ENCODE data around the gene SOCS6. TPM values are rescaled to one million over a fixed set of nuclear protein-coding genes. Genes with fewer than 3 reads are reported as not detected.
"Not testable (repeated sequence)": the region's sequence is repeated elsewhere in the genome, so short reads cannot be mapped to it uniquely, and the experiment has no call there.

Gene SOCS6
- total RNA-seq, 3 donors from 2014 or later (not counting 1 experiment from before 2014, with no cell fraction given) = 2.5 to 8.1 (median 4.7) TPM

DNA sequence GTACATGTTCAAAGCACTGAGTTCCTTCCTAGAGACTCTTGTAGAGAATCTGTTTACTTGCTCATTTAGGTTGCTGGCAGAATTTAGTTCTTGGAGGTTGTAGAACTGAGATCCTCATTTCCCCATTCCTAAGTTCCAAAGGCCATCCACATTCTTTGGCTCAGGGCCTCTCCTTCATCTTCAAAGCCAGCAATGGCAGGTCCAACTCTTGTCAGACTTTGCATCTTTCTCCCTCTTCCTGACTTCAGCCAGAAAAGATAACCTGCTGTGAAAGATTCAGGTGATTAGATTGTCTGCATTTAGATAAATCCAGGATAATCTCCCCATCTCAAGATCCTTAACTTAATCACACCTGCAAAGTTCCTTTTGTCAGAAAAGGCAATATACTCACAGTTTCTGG lies 51.1 kb downstream of the SOCS6 start:
- no peaks in the 10 kb centered on the region for H3K27me3 Mint-ChIP-seq (ENCODE audit: low read depth in 2 of 2)
- Histone ChIP-seq H3K36me3 (ENCODE audit: control insufficient read depth, insufficient read depth, low read length) (no peaks in the 10 kb centered on the region), H3K9me3 (ENCODE audit: control insufficient read depth, insufficient read depth, low read length) (peaks cover 2% of the 10 kb centered on the region), H3K27me3 (ENCODE audit: control insufficient read depth, insufficient read depth, low read length) (no peaks in the 10 kb centered on the region), H3K4me3 (ENCODE audit: low read length) (no peak overlapping the region), H3K27ac (ENCODE audit: low read length) (no peak overlapping the region), H3K4me1 (ENCODE audit: control insufficient read depth, insufficient read depth, low read length) (no peaks in the 10 kb centered on the region)
- H3K4me3 Mint-ChIP-seq = no peak overlapping the region
- TF ChIP-seq, protein P1, sequence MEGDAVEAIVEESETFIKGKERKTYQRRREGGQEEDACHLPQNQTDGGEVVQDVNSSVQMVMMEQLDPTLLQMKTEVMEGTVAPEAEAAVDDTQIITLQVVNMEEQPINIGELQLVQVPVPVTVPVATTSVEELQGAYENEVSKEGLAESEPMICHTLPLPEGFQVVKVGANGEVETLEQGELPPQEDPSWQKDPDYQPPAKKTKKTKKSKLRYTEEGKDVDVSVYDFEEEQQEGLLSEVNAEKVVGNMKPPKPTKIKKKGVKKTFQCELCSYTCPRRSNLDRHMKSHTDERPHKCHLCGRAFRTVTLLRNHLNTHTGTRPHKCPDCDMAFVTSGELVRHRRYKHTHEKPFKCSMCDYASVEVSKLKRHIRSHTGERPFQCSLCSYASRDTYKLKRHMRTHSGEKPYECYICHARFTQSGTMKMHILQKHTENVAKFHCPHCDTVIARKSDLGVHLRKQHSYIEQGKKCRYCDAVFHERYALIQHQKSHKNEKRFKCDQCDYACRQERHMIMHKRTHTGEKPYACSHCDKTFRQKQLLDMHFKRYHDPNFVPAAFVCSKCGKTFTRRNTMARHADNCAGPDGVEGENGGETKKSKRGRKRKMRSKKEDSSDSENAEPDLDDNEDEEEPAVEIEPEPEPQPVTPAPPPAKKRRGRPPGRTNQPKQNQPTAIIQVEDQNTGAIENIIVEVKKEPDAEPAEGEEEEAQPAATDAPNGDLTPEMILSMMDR (IDR thresholded peaks at IDR 0.05) = no peak
- DNase-seq (no peak), ATAC-seq (no peak)
- H3K27ac Mint-ChIP-seq = no peak overlapping the region
- no peaks in the 10 kb centered on the region for H3K9me3 Mint-ChIP-seq
- intact Hi-C loops (cut with micrococcal nuclease) = no loop called here
- H3K36me3 Mint-ChIP-seq = no peaks in the 10 kb centered on the region
- H3K4me1 Mint-ChIP-seq = no peaks in the 10 kb centered on the region

- H3K36me3 ChIP-seq (ENCODE audit: control insufficient read depth, insufficient read depth, low read length); intact Hi-C loops (cut with micrococcal nuclease); H3K36me3 Mint-ChIP-seq; H3K27me3 ChIP-seq (ENCODE audit: control insufficient read depth, insufficient read depth, low read length); DNase-seq; H3K4me3 Mint-ChIP-seq; H3K9me3 ChIP-seq (ENCODE audit: control insufficient read depth, insufficient read depth, low read length); H3K9me3 Mint-ChIP-seq; H3K4me1 Mint-ChIP-seq; H3K27me3 Mint-ChIP-seq (ENCODE audit: low read depth in 2 of 2); ATAC-seq; H3K4me1 ChIP-seq (ENCODE audit: control insufficient read depth, insufficient read depth, low read length); H3K4me3 ChIP-seq (ENCODE audit: low read length); H3K27ac Mint-ChIP-seq; H3K27ac ChIP-seq (ENCODE audit: low read length): not testable (repeated sequence)
- WGBS (ENCODE audit: insufficient coverage) = 88% methylated on average over 3 of the region's 3 CpGs
These were observed 59.6 kb downstream of the SOCS6 start for GRCh38 chr18:70348481-70348880.

DNA sequence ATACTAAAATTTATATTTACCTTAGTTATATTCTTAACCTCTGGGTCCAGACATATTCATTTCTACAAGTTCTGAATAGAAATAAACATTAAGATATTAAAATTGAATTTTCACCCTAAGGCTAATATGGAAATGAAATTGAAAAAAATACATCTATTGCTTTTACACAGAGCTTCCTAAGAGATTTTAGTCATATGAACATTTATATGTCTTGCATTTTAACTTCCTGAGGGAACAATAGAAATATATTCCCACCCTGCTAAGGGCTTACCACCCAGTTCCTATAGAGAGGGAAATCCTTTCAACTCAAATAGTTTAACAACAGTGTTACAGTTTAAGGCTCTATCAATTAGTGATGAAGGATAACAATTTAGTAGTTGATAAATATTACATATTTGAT lies 60.5 kb downstream of the SOCS6 start:
- TF ChIP-seq, protein P1 (IDR thresholded peaks at IDR 0.05) = no peak
- Mint-ChIP-seq H3K27me3 (ENCODE audit: low read depth in 2 of 2) (no peaks in the 10 kb centered on the region), H3K36me3 (peaks cover 7% of the 10 kb centered on the region), H3K4me1 (no peaks in the 10 kb centered on the region), H3K27ac (no peak overlapping the region), H3K4me3 (no peak overlapping the region), H3K9me3 (peaks cover 2 to 3% of the 10 kb centered on the region in 2 donors)
- intact Hi-C loops (cut with micrococcal nuclease) = no loop called here
- H3K4me1 ChIP-seq (ENCODE audit: control insufficient read depth, insufficient read depth, low read length) = no peaks in the 10 kb centered on the region
- no peaks in the 10 kb centered on the region for H3K27me3 ChIP-seq (ENCODE audit: control insufficient read depth, insufficient read depth, low read length)
- ATAC-seq = no peak
- H3K9me3 ChIP-seq (ENCODE audit: control insufficient read depth, insufficient read depth, low read length) = no peaks in the 10 kb centered on the region
- no peak for DNase-seq
- no peak overlapping the region for H3K27ac ChIP-seq (ENCODE audit: low read length)
- H3K36me3 ChIP-seq (ENCODE audit: control insufficient read depth, insufficient read depth, low read length) = no peaks in the 10 kb centered on the region
- no peak overlapping the region for H3K4me3 ChIP-seq (ENCODE audit: low read length)

DNA sequence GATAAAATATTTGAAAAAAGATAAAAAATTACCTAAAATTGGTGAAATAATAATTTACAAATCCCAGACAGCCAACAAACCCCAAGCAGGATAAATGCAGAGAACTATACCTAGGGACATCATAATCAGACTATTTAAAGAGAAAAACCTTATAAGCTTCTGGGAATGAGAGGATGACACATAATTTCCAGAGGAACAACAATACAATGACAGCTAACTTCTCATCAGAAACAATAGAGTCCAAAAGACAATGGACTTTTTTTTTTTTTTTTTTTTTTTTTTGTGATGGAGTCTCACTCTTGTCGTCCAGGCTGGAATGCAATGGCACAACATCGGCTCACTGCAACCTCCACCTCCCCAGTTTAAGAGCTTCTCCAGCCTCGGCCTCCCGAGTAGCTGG lies 65.2 kb downstream of the SOCS6 start:
- Histone ChIP-seq H3K4me1 (ENCODE audit: control insufficient read depth, insufficient read depth, low read length) (no peaks in the 10 kb centered on the region), H3K27ac (ENCODE audit: low read length) (no peak overlapping the region), H3K36me3 (ENCODE audit: control insufficient read depth, insufficient read depth, low read length) (no peaks in the 10 kb centered on the region), H3K9me3 (ENCODE audit: control insufficient read depth, insufficient read depth, low read length) (no peaks in the 10 kb centered on the region), H3K4me3 (ENCODE audit: low read length) (no peak overlapping the region), H3K27me3 (ENCODE audit: control insufficient read depth, insufficient read depth, low read length) (no peaks in the 10 kb centered on the region)
- no peak overlapping the region for H3K27ac Mint-ChIP-seq
- no CpG with 5 or more reads among the region's 4 CpGs for WGBS (ENCODE audit: insufficient coverage)
- peaks cover 7% of the 10 kb centered on the region for H3K36me3 Mint-ChIP-seq
- no peak for DNase-seq
- H3K27me3 Mint-ChIP-seq (ENCODE audit: low read depth in 2 of 2) = no peaks in the 10 kb centered on the region
- no peak overlapping the region for H3K4me3 Mint-ChIP-seq
- H3K4me1 Mint-ChIP-seq = no peaks in the 10 kb centered on the region
- TF ChIP-seq, protein P1 (IDR thresholded peaks at IDR 0.05) = no peak
- no peak for ATAC-seq
- intact Hi-C loops (cut with micrococcal nuclease) = no loop called here
- peaks cover 2 to 3% of the 10 kb centered on the region in 2 donors for H3K9me3 Mint-ChIP-seq

Data from natural killer cell (primary cell).